ENCODE results near the gene MAPK13.

The MAPK13 gene

GRCh38 chr6:36160147-36160760, 29.9 kb downstream of the MAPK13 start:
- no peak for DNase-seq

- DNase-seq: no peak
Observed at GRCh38 chr6:36169023-36170007, 39.0 kb downstream of the MAPK13 start.

- DNase-seq: no peak
Observed at GRCh38 chr6:36170704-36171103, 40.4 kb downstream of the MAPK13 start.

DNA sequence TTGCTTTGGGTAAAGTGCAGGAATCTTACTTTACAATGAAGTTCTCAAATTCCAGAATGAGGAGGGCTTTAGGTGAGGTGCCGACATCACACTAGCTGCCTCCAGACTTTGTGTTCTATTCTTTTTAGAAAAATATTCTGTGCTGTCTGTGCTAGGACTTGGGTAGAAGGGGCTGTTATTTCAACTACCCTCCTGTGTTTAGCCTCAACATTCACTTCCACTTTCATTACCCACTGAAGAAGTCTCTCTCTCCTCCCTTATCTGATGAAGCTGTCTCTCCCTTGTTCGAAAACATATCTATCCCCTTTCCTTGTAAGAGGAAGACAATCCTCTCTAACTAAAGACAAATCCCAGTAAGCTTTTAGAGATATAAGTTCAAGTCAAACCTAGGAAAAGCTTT, 41.3 kb downstream of the MAPK13 start:
- DNase-seq: no peak

- no peak for DNase-seq
Observed at GRCh38 chr6:36177166-36177565, 46.9 kb downstream of the MAPK13 start.

DNA sequence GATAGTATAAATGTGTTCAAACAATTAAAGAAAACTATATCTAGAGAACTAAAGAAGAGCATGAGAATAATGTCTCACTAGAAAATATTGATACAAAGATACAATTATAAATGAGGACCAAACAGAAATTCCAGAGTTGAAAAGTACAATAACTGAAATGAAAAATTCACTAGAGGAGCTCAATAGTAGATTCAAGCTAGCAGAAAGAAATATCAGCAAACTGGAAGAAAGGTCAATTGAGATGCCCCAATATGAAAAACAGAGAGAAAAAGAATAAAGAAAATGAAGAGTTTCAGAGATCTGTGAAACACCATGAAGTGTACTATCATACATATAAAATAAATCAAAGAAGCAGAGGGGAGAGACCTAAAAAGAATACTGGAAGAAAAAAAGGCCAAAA, 48.2 kb downstream of the MAPK13 start:
- no peak for DNase-seq

DNA sequence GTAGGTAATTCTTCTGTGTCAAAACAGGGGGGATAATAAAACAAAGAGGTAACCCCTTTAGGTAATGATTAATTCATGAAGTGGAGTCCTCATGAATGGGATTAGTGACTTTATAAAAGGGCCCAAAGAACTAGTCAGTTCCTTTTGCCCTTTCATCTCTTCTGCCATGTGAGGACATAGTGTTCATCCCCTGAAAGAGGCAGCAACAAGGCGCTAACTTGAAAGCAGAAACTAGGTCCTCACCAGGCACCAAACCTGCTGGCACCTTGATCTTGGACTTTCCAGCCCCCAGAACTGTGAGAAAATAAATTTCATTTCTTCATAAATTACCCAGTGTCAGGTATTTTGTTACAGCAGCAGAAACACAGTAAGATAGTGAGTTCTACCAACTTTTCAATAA, 49.8 kb downstream of the MAPK13 start:
- DNase-seq: no peak

- DNase-seq: no peak
Observed at GRCh38 chr6:36184311-36184710, 54.0 kb downstream of the MAPK13 start.

DNA sequence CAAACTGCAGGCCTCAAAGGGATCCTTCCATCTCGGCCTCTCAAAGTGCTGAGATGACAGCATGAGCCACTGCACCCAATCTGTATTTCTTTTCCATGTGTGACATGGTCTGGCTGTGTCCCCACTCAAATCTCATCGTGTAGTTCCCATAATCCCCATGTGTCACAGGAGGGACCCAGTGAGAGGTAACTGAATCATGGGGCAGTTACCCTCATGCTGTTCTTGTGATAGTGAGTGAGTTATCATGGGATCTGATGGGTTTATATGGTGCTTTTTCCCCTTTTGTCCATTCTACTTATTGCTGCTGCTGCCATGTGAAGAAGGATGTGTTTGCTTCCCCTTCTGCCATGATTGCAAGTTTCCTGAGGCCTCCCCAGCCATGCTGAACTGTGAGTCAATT, 55.9 kb downstream of the MAPK13 start:
- DNase-seq: no peak

GRCh38 chr6:36187446-36187845, 57.1 kb downstream of the MAPK13 start:
- no peak for DNase-seq

Measured in stimulated activated CD4-positive, alpha-beta T cell treated with anti-CD3 and anti-CD28 coated beads, Interleukin-12 subunit alpha, Interleukin-12 subunit beta, amount 100 ng/mL, for 4 hours (primary cell).